Activated naive CD8-positive, alpha-beta T cell treated with anti-CD3 and anti-CD28 coated beads, Interleukin-2, amount 10 ng/mL, durations not matched to agents 7 days and 5 days (primary cell): ENCODE results near the gene UNC50. TPM values are rescaled to one million over a fixed set of nuclear protein-coding genes. Genes with fewer than 3 reads are reported as not detected.
A peak's percentile ranks its signal among the peaks of the same experiment; 100 is the strongest.

Experiments
- ATAC-seq: fragments of 150-1000 bp; cut with Tn5 transposase; one replicate; pipeline ENCODE4 v1.10.0; 2021; ENCODE audit warnings: low read depth, moderate library complexity
- POLR2A ChIA-PET: fragments of 350-600 bp; sonication (Branson Sonifier 250); formaldehyde crosslinking; loops from one replicate; lab custom pipeline; 2021; ENCODE audit warnings: antibody characterized with exemption; lab: Charles Lee
- DNase-seq: peaks from one replicate; pipeline ENCODE4 v3.0.0; 2021
- H3K27ac Mint-ChIP-seq: one replicate; pipeline ENCODE4 v1.8.0; 2022; ENCODE audit warnings: mild to moderate bottlenecking, mixed read lengths
- H3K27me3 Mint-ChIP-seq: one replicate; pipeline ENCODE4 v1.8.0; 2022; ENCODE audit warnings: mild to moderate bottlenecking, moderate library complexity, mixed read lengths
- H3K36me3 Mint-ChIP-seq: one replicate; pipeline ENCODE4 v1.8.0; 2021; ENCODE audit warnings: mild to moderate bottlenecking, mixed read lengths
- H3K4me1 Mint-ChIP-seq: one replicate; pipeline ENCODE4 v1.8.0; 2021; ENCODE audit warnings: mixed read lengths
- H3K4me3 Mint-ChIP-seq: one replicate; pipeline ENCODE4 v1.8.0; 2022; ENCODE audit warnings: mild to moderate bottlenecking, moderate library complexity, mixed read lengths
- H3K9me3 Mint-ChIP-seq: one replicate; pipeline ENCODE4 v1.8.0; 2021; ENCODE audit warnings: mixed read lengths
- total RNA-seq, 2 experiments: library from RNA; stranded (reverse); gene quantifications; one replicate each; pipeline ENCODE4 v1.2.3, GENCODE V29; 2021

The UNC50 gene
- total RNA-seq, 2 experiments from 2014 or later = 31.3 to 34.9 TPM

- peaks cover 18% of the 10 kb centered on the region for H3K36me3 Mint-ChIP-seq
These were observed 39.1 kb upstream of the UNC50 start for GRCh38 chr2:98569197-98569793.

DNA sequence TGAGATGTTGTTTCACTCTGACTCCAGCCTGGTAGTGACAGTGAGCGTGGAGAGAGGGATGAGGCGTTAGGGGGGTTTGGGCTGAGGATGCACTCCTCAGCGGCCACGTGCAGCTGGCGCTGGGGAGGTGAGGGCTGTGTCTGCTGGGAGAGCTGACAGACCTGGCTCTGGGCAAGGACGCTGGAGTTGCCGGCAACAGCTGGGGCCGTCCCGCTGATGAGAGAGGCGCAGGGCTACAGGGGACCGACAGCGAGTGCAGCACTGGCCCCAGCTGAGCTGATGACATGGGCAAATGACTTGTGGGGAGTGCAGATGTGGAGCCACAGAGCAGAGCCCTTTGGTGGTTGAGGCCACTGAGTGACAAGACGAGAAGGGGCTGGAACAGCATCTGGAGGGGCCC lies 38.5 kb upstream of the UNC50 start:
- Mint-ChIP-seq H3K27me3 (no peaks in the 10 kb centered on the region), H3K9me3 (no peaks in the 10 kb centered on the region), H3K4me1 (peaks cover 6% of the 10 kb centered on the region), H3K27ac (peak overlapping the region; percentile 59), H3K4me3 (no peak overlapping the region), H3K36me3 (peaks cover 18% of the 10 kb centered on the region)
- POLR2A ChIA-PET = no interaction called here
- no peak for DNase-seq
- no peak for ATAC-seq

More at GRCh38 chr2:98569197-98569793, 39.1 kb upstream of the UNC50 start:
- Mint-ChIP-seq H3K27ac (no peak overlapping the region), H3K4me1 (peaks cover 6% of the 10 kb centered on the region), H3K4me3 (no peak overlapping the region), H3K27me3 (no peaks in the 10 kb centered on the region), H3K9me3 (no peaks in the 10 kb centered on the region)
- DNase-seq (peak; percentile 78), ATAC-seq (peak; percentile 51)
- POLR2A ChIA-PET = no interaction called here

DNA sequence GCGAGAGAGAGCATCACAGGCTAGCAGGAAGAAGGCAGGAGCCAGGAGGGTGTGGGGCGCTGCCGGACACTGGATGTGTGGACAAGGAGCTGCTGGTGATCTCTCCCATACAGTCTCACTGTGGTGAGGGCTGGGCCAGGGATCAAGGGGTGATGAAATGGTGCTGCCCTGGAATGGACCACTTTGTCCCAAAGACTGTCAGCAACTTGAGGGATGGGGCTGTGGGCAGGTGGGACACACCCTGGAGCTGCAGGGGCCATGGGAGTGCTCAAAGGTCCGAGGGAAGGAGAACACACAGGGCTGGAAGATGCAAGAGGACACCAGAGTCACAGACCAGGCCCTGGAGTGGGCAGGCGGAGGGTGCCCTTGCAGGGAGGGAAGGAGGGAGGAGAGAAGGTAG lies 38.0 kb upstream of the UNC50 start:
- ATAC-seq (no peak), DNase-seq (no peak)
- POLR2A ChIA-PET = no interaction called here
- Mint-ChIP-seq H3K27me3 (no peaks in the 10 kb centered on the region), H3K36me3 (peaks cover 19% of the 10 kb centered on the region), H3K27ac (peak overlapping the region; percentile 34), H3K4me3 (no peak overlapping the region), H3K4me1 (peaks cover 6% of the 10 kb centered on the region), H3K9me3 (no peaks in the 10 kb centered on the region)

- Mint-ChIP-seq H3K36me3 (peaks cover 15% of the 10 kb centered on the region), H3K9me3 (no peaks in the 10 kb centered on the region), H3K27me3 (no peaks in the 10 kb centered on the region), H3K4me3 (no peak overlapping the region), H3K27ac (no peak overlapping the region), H3K4me1 (peaks cover 3% of the 10 kb centered on the region)
- ATAC-seq (no peak), DNase-seq (no peak)
- POLR2A ChIA-PET = interaction anchor here (0.6 kb wide), 1 partner anchor 13 kb away, joined by 3 read pairs; no protein-coding TSS in a partner anchor
These were observed 37.2 kb upstream of the UNC50 start for GRCh38 chr2:98571121-98571701.

- Mint-ChIP-seq H3K27ac (no peak overlapping the region), H3K4me1 (peaks cover 1% of the 10 kb centered on the region), H3K9me3 (no peaks in the 10 kb centered on the region), H3K27me3 (no peaks in the 10 kb centered on the region), H3K4me3 (no peak overlapping the region), H3K36me3 (peaks cover 11% of the 10 kb centered on the region)
- POLR2A ChIA-PET = no interaction called here
- ATAC-seq = no peak
- no peak for DNase-seq
These were observed 36.6 kb upstream of the UNC50 start for GRCh38 chr2:98571796-98572195.

GRCh38 chr2:98572211-98572610 lies 36.2 kb upstream of the UNC50 start:
- POLR2A ChIA-PET = no interaction called here
- no peak for DNase-seq
- Mint-ChIP-seq H3K9me3 (no peaks in the 10 kb centered on the region), H3K36me3 (peaks cover 11% of the 10 kb centered on the region), H3K4me3 (no peak overlapping the region), H3K4me1 (peaks cover 1% of the 10 kb centered on the region), H3K27ac (no peak overlapping the region), H3K27me3 (no peaks in the 10 kb centered on the region)
- no peak for ATAC-seq

GRCh38 chr2:98572676-98573075 lies 35.7 kb upstream of the UNC50 start:
- Mint-ChIP-seq H3K36me3 (peaks cover 11% of the 10 kb centered on the region), H3K4me1 (peaks cover 1% of the 10 kb centered on the region), H3K4me3 (no peak overlapping the region), H3K9me3 (no peaks in the 10 kb centered on the region), H3K27ac (no peak overlapping the region), H3K27me3 (no peaks in the 10 kb centered on the region)
- ATAC-seq (no peak), DNase-seq (no peak)
- POLR2A ChIA-PET = no interaction called here

- peaks cover 11% of the 10 kb centered on the region for H3K36me3 Mint-ChIP-seq
- no peaks in the 10 kb centered on the region for H3K9me3 Mint-ChIP-seq
- POLR2A ChIA-PET = no interaction called here
- H3K27ac Mint-ChIP-seq = no peak overlapping the region
- H3K27me3 Mint-ChIP-seq = no peaks in the 10 kb centered on the region
- H3K4me3 Mint-ChIP-seq = no peak overlapping the region
- peaks cover 1% of the 10 kb centered on the region for H3K4me1 Mint-ChIP-seq
- ATAC-seq = no peak
- DNase-seq = no peak
These were observed 35.0 kb upstream of the UNC50 start for GRCh38 chr2:98573426-98573825.

GRCh38 chr2:98576666-98577312 lies 31.6 kb upstream of the UNC50 start:
- Mint-ChIP-seq H3K4me3 (no peak overlapping the region), H3K4me1 (no peaks in the 10 kb centered on the region), H3K27me3 (no peaks in the 10 kb centered on the region), H3K36me3 (peaks cover 7% of the 10 kb centered on the region), H3K9me3 (no peaks in the 10 kb centered on the region), H3K27ac (no peak overlapping the region)
- DNase-seq = no peak
- ATAC-seq = no peak
- POLR2A ChIA-PET = no interaction called here

DNA sequence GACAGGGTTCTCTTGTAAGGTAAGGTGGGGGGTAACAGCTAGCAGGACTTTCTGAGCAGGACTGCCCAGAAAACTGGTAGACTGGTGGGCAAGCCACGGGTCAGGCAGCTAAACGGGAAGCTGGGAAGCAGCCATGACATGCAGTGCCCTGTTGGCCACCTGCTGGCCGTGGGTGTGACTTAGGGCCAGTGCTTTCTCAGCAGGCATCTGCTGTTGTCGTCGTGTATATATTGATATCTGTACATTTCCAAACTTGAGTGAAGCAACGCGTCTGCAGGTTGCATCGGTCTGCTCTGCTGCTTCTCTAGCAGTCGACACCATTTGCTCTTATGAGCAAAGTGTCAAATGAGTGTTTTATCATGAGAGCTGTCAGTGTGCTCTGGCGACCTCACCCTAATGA lies 31.1 kb upstream of the UNC50 start:
- Mint-ChIP-seq H3K4me1 (no peaks in the 10 kb centered on the region), H3K4me3 (no peak overlapping the region), H3K27ac (no peak overlapping the region), H3K36me3 (peaks cover 8% of the 10 kb centered on the region), H3K9me3 (no peaks in the 10 kb centered on the region), H3K27me3 (no peaks in the 10 kb centered on the region)
- POLR2A ChIA-PET = no interaction called here
- DNase-seq = no peak
- ATAC-seq = no peak

DNA sequence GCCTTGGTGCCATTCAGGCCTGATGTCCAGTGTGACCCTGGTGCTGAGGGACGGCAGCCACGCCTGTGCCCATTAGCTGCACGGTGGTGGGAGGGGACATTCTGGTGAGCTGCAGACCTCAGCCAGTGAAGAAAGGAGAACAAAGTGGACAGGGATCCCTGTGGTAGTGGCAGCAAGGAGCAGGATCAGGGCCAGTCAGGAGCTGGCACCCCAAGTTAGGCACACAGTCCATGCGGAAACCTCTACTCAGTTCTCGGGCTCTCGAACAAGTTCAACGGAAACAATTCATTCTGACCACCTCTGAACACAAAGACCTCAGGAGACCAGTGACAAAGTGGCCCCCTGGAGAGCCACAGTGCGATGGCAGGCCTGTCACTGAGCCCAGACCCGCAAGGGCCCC lies 30.2 kb upstream of the UNC50 start:
- Mint-ChIP-seq H3K27ac (no peak overlapping the region), H3K9me3 (no peaks in the 10 kb centered on the region), H3K36me3 (peaks cover 13% of the 10 kb centered on the region), H3K4me3 (no peak overlapping the region), H3K4me1 (no peaks in the 10 kb centered on the region), H3K27me3 (no peaks in the 10 kb centered on the region)
- DNase-seq (no peak), ATAC-seq (no peak)
- POLR2A ChIA-PET = no interaction called here

GRCh38 chr2:98579926-98580325 lies 28.5 kb upstream of the UNC50 start:
- no peak for DNase-seq
- H3K4me1 Mint-ChIP-seq = no peaks in the 10 kb centered on the region
- H3K27ac Mint-ChIP-seq = no peak overlapping the region
- peaks cover 13% of the 10 kb centered on the region for H3K36me3 Mint-ChIP-seq
- POLR2A ChIA-PET = no interaction called here
- no peak overlapping the region for H3K4me3 Mint-ChIP-seq
- no peaks in the 10 kb centered on the region for H3K27me3 Mint-ChIP-seq
- ATAC-seq = no peak
- no peaks in the 10 kb centered on the region for H3K9me3 Mint-ChIP-seq

- POLR2A ChIA-PET = no interaction called here
- Mint-ChIP-seq H3K36me3 (peaks cover 13% of the 10 kb centered on the region), H3K4me3 (no peak overlapping the region), H3K4me1 (no peaks in the 10 kb centered on the region), H3K9me3 (no peaks in the 10 kb centered on the region), H3K27ac (no peak overlapping the region), H3K27me3 (no peaks in the 10 kb centered on the region)
- no peak for ATAC-seq
- DNase-seq = no peak
These were observed 27.6 kb upstream of the UNC50 start for GRCh38 chr2:98580656-98581284.

- POLR2A ChIA-PET = no interaction called here
- Mint-ChIP-seq H3K27me3 (no peaks in the 10 kb centered on the region), H3K9me3 (no peaks in the 10 kb centered on the region), H3K4me3 (no peak overlapping the region), H3K4me1 (peaks cover 5% of the 10 kb centered on the region), H3K27ac (no peak overlapping the region), H3K36me3 (peaks cover 21% of the 10 kb centered on the region)
- DNase-seq = no peak
- no peak for ATAC-seq
These were observed 25.9 kb upstream of the UNC50 start for GRCh38 chr2:98582523-98582922.
